Stimulated activated CD4-positive, alpha-beta T cell treated with anti-CD3 and anti-CD28 coated beads, Interleukin-15, amount 100 ng/mL, for 48 hours (primary cell): ENCODE data around the gene FHIT.
"Not testable (repeated sequence)": the region's sequence is repeated elsewhere in the genome, so short reads cannot be mapped to it uniquely, and the experiment has no call there.

Source experiments
- DNase-seq, 2 donors: peaks; one replicate each; pipeline ENCODE4 v3.0.0-alpha.2; 2020; ENCODE audit warnings: low read depth in 2 of 2

The FHIT gene

GRCh38 chr3:60932170-60932569 lies 319.1 kb downstream of the FHIT start:
- no peak for DNase-seq

GRCh38 chr3:60931452-60931851 lies 319.8 kb downstream of the FHIT start:
- no peak for DNase-seq

- DNase-seq, result no peak
Measured at GRCh38 chr3:60920519-60920918, 330.7 kb downstream of the FHIT start.

- DNase-seq, result no peak
Measured at GRCh38 chr3:60919296-60919695, 332.0 kb downstream of the FHIT start.

- DNase-seq, result no peak
Measured at GRCh38 chr3:60917141-60917540, 334.1 kb downstream of the FHIT start.

GRCh38 chr3:60916546-60916945 lies 334.7 kb downstream of the FHIT start:
- no peak for DNase-seq

GRCh38 chr3:60913474-60913873 lies 337.8 kb downstream of the FHIT start:
- no peak for DNase-seq

- no peak for DNase-seq
Measured at GRCh38 chr3:60912876-60913275, 338.4 kb downstream of the FHIT start.

- no peak for DNase-seq
Measured at GRCh38 chr3:60912142-60912541, 339.1 kb downstream of the FHIT start.

GRCh38 chr3:60909526-60909925 lies 341.7 kb downstream of the FHIT start:
- DNase-seq, result no peak

GRCh38 chr3:60906283-60906682 lies 345.0 kb downstream of the FHIT start:
- DNase-seq, result no peak

GRCh38 chr3:60898321-60898720 lies 352.9 kb downstream of the FHIT start:
- DNase-seq, result no peak

GRCh38 chr3:60893946-60894345 lies 357.3 kb downstream of the FHIT start:
- DNase-seq, result no peak

- no peak for DNase-seq
Measured at GRCh38 chr3:60890226-60890625, 361.0 kb downstream of the FHIT start.

- not testable (repeated sequence) for DNase-seq
Measured at GRCh38 chr3:60888952-60889351, 362.3 kb downstream of the FHIT start.

- no peak for DNase-seq
Measured at GRCh38 chr3:60887574-60887973, 363.7 kb downstream of the FHIT start.

- DNase-seq, result no peak
Measured at GRCh38 chr3:60886518-60886917, 364.7 kb downstream of the FHIT start.

- DNase-seq, result no peak
Measured at GRCh38 chr3:60884005-60884404, 367.2 kb downstream of the FHIT start.

- DNase-seq, result no peak
Measured at GRCh38 chr3:60877188-60877587, 374.1 kb downstream of the FHIT start.

- DNase-seq, result no peak
Measured at GRCh38 chr3:60870396-60870795, 380.9 kb downstream of the FHIT start.

- DNase-seq, result no peak
Measured at GRCh38 chr3:60867200-60867599, 384.1 kb downstream of the FHIT start.

- DNase-seq, result no peak
Measured at GRCh38 chr3:60856257-60857046, 394.8 kb downstream of the FHIT start.

GRCh38 chr3:60855250-60855649 lies 396.0 kb downstream of the FHIT start:
- no peak for DNase-seq

- DNase-seq, result no peak
Measured at GRCh38 chr3:60854791-60855190, 396.5 kb downstream of the FHIT start.
